ENCODE data around the gene CCNA2. TPM values are rescaled to one million over a fixed set of nuclear protein-coding genes. Genes with fewer than 3 reads are reported as not detected.

CCNA2 gene
- total RNA-seq, 1 donor from 2014 or later, result 61.0 TPM

DNA sequence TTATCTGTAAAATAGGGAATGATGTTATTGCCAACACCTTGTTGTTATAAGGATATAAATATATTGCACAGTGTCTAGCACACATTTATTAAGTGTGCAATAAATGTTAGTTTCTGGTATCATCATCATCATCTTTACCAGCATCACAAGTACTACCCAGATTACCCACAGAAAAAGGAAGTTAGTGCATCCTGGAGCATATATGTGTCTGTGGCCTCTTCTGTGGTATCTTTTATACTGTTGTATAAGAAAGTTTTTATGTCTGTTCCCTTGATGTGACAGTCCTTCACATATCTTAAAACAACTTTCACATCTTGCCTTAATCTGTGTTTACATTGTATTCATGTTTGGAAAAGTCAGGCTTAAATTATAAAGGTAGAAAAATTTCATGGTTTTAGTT is 12.6 kb downstream of the CCNA2 start:
- intact Hi-C loops (cut with micrococcal nuclease), result loop anchor here (1.0 kb wide), 1 partner anchor 9 kb away; no protein-coding TSS in a partner anchor

GRCh38 chr4:121806411-121806810 is 17.3 kb downstream of the CCNA2 start:
- intact Hi-C loops (cut with micrococcal nuclease), result loop anchor here (10.0 kb wide), 1 partner anchor 738 kb away; no protein-coding TSS in a partner anchor

DNA sequence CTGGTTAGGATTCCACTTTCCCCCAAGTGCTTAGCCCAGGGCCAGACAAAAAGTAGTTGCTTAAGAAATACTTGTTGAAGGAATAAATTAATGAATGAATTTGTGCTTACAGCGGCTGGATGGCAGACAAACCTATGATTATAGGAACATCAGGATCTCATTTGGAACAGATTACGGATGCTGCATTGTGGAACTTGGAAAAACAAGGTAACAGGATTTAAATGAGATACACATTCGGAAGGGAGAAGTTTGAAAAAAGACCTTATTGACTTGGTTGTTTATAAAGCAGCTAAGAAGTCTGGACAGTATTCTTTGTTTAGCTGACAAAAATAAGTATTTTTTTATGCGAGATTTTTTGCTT is 22.0 kb downstream of the CCNA2 start:
- intact Hi-C loops (cut with micrococcal nuclease), result loop anchor here (1.0 to 10.0 kb wide), 10 partner anchors 10 to 1596 kb away; partner anchors contain the start of genes ANXA5, BBS7, BLTP1 and NUDT6

DNA sequence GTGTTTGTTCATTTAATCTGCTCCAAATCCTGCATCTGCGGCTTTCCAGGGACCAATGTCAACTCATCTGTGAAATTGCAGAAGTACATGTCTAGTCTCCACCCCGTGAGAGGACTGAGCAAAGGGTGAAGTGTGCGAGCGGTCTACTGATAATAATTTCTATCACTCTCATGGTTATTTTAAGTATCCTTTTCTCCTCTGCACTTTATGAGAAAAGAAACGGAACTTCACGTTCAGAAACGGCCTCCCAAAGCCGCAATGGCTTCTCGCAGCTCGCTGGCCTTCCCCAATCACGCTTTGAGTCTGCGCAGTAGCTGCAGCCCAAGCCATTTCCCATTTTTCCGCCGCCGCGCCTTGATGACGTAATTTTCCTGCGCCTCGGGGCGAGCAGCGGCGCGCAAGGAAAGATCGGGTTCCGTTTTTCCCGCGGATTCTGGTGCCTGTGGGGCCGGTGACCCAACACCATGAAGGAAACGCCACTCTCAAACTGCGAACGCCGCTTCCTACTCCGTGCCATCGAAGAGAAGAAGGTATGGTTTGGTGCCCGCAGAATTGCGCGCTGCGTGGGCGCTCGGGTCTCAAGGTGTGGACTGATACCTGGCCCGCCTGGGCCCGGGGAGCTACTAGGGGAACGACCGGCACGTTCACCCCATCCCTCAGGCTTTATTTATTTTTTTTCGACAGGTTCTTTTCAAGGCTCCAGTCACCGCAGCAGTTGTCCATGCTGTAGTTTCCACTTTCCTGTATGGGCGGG is 22.5 kb downstream of the CCNA2 start, which contains the start of gene EXOSC9:
EXOSC9 (plus strand) TSS at position 363 of the 754 bp plus-strand sequence; CDS start at position 465, 102 bp downstream.
- intact Hi-C loops (cut with micrococcal nuclease), result loop anchor here (1.0 to 10.0 kb wide), 10 partner anchors 21 to 1596 kb away; partner anchors contain the start of genes ANXA5, BBS12, BBS7 and BLTP1

DNA sequence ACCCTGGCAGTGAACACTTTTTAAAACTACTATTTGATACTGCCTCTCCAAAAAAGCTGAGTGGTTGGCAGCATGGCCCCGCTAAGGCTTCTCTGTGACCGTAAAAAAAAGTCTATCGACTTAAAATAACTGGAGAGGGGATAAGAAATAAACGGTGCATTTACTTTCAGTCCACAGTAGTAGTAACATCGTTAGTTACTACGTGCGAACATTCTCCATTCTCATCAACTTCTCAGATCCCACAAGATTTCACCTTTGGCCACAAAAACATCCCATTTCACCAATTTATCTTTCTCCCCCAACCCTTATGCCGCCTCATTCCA is 23.1 kb downstream of the CCNA2 start:
- intact Hi-C loops (cut with micrococcal nuclease), result loop anchor here (1.0 to 10.0 kb wide), 5 partner anchors 618 to 1597 kb away; partner anchors contain the start of genes BBS12, NUDT6 and SPRY1

DNA sequence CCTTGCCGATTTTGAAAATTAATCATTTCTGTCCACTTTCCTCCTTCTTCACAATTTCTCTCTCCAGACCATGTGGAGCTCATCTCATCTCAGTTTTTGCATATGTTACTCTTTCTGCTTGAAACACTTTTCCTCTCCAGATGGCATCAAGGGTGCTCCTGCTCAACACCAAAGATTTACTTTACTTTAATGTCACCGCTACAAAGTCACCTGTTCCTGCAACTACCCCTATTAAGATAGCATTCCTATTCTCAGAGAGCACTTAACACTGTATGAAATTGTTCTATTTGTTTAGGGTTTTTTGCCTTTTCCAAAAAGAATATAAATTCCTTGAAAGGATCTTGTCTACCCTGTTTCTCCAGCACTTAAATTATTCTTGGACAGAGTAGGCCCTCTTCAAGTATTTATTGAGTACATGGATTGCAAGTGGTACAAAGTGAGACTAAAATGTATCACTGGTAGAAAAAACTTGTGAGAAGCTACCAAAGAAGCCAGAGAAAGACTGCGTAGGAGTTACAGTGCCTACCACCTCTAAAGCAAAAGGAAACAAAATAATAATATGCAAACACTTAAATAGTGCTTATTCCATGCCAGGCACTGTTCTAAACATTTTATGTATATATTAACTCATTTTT is 23.7 kb downstream of the CCNA2 start:
- intact Hi-C loops (cut with micrococcal nuclease), result loop anchor here (1.0 to 10.0 kb wide), 5 partner anchors 618 to 1597 kb away; partner anchors contain the start of genes BBS12, NUDT6 and SPRY1

DNA sequence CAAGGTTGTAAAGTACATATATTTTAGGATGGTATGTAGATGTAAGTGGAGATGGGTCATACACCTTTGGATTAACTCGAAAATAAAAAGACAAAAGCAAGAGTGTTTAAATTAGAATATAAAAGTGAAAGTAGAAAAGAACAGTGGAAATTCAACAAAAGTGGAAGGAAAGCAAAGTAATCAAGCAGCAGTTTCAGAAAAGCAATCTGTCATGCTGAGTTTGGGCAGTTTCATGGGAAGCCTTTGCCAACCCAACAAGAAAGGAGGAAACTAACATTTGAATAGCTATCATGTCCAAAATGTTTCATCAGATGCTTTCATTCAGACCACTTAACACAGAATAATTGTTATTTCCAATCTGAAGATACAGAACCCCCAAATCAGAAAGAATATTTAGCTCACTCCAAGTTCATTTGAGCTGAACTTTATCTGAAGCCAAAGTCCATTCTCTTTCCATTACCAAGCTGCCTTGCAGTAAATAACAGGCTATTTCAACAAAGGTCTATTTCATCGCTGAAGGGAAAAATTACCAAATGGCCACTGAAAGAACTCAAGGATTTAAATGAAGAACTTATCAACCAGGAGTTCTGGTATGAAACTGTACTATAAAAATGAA is 24.4 kb downstream of the CCNA2 start:
- intact Hi-C loops (cut with micrococcal nuclease), result no loop called here

DNA sequence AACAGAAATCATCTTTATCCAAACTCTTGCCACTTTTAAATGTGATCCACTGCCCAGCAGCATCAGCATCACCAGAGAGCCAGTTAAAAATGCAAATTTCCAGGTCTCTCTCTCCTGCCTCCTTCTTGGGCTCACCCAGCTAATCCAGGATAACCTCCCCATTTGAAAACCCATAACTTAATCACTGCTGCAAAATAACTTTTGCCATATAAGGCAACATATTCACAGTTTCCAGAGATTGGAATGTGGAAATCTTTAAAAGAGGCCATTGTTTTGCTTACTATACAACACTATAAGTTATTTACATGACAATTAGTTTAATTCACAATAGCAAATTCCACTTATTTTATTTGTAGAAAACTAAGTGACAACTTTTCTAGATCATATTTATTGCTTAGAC is 27.4 kb downstream of the CCNA2 start:
- intact Hi-C loops (cut with micrococcal nuclease), result no loop called here

DNA sequence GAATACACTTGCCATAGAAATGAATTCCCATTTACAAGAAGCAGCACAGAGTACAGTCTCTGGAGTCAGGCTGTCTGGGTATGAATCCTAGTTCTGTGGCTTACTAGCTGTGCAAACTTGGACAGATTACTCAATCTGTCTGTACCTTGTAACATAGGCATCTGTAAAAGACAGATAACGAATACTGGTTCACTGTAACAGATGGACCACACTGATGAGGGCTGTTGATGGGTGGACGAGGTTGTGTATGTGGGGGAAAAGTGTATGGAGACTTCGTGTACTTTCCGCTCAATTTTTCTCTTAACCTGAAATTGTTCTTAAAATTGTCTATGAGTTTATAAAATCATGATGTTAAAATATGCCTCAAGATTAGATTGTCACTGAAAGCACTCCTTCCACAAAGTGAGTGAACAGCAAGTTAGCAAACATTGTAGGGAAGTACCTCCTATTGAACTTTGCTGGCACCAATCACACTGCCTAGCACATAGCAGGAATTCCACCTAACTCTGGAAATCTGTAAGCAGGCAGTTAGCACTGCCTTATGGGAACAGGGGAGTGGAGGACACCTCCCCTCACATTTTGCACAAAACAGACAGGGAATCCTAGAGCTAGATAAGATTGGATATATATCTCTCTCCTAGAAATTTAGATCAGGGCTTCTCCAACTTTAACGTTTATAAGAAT is 29.0 kb downstream of the CCNA2 start:
- intact Hi-C loops (cut with micrococcal nuclease), result no loop called here

- intact Hi-C loops (cut with micrococcal nuclease), result no loop called here
These were observed 30.7 kb downstream of the CCNA2 start for GRCh38 chr4:121792966-121793365.

DNA sequence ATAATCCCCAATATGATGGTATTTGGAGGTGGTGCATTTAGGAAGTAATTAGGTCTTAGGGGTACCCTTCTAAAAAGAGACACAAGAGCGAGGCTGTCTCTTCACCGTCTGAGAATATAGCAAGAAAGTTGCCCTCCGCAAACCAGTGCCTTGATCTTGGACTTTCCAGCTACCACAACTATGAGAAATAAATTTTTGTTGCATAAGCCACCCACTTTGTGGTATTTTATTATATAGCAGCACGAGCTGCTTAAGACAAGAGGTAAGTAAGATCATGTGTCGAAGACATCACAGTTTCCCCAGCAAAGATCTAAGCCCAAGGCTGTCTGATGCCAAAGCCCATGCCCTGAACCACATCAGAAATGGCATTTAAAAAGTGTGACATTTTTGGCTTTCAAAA is 32.2 kb downstream of the CCNA2 start:
- intact Hi-C loops (cut with micrococcal nuclease), result no loop called here

DNA sequence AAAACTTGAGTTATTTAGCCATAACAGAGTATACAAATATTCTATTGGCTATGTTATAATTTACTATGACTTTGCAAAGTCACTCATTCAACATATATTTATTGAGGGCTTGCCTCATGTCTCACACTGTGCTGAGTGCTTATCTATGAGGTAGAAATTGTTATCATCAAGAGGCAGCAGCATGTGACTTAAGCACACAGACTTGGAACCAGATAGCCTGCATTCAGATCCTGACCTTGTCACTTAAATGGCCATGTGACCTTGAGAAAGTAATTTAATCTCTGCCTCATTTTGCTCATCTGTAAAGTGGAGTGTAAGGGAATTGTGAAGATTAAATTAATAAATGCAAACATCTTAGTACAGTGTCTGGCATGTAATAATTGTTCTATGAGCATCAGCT is 32.7 kb downstream of the CCNA2 start:
- intact Hi-C loops (cut with micrococcal nuclease), result no loop called here

- intact Hi-C loops (cut with micrococcal nuclease), result no loop called here
These were observed 33.5 kb downstream of the CCNA2 start for GRCh38 chr4:121789960-121790829.

- intact Hi-C loops (cut with micrococcal nuclease), result no loop called here
These were observed 34.2 kb downstream of the CCNA2 start for GRCh38 chr4:121789455-121789854.

- intact Hi-C loops (cut with micrococcal nuclease), result no loop called here
These were observed 34.8 kb downstream of the CCNA2 start for GRCh38 chr4:121788896-121789295.

DNA sequence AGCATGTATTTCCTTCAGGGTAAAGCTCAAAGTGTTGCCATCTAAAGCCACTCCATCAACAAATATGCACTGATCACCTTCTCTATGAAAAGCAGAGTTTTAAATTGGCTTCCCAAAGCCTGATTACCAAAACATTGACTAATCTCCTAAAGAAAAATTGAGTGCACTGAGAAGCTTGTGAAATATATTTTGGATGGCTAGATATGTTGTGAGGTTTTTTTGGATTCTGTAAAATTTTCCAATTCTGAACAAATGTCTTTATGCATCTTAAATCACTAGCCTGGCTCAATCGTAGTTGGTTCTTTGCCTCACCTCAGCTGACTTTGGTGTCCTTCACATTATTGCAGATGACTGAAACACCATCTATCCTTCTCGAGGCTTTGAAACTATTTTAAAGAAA is 37.5 kb downstream of the CCNA2 start:
- intact Hi-C loops (cut with micrococcal nuclease), result no loop called here

DNA sequence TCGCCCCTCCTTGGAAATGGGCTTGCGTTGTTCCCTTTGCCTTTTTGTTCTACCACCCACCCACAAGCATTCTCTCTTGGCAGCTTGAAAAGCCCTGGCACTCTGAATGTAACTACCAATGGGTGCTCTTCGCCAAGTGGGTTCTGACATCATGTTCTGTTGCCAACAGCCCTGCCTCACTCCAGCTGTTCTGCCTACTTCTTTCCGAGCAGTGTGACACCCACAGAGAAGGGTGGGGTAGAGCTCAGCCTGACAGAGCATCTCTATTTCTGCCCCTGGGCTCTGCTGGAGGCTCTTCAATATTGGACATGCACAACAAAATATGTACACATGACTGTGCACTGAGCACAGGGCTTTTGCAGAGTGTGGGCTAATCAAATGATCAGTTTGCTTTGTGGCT is 38.2 kb downstream of the CCNA2 start:
- intact Hi-C loops (cut with micrococcal nuclease), result no loop called here

DNA sequence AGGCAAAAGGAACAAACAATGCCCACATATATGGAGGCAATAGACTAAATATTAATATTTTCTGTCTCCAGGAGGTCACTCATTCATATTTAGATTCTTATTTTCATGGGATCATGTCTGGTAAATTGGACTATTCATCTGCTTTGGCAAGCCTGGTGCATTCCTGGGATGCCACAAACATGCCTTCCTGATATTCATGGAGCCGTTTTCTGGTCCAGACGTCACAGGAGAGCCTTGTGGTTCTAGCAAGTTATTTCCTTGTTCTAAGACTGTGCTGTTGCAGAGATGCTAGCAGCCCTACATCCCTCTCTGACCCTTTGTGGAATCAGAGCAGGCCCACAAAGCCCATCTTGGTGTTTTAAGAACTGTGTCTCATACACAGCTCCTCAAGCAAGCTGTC is 38.7 kb downstream of the CCNA2 start:
- intact Hi-C loops (cut with micrococcal nuclease), result no loop called here

DNA sequence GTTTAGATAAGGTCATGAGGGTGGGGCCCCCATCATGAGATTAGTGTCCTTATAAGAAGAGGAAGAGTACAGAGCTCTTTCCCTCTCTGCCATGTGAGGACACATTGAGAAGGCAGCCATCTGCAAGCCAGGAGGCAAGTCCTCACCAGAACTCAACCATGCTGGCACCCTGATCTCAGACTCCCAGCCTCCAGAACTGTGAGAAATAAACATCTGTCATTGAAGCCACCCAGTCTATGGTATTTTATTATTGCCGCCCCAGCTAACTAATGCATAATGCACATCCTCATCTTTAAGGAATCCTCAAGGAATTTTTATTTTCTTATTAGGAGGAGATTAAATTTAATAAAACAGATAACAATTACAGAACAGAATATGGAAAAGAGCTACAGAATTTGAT is 39.3 kb downstream of the CCNA2 start:
- intact Hi-C loops (cut with micrococcal nuclease), result no loop called here

- intact Hi-C loops (cut with micrococcal nuclease), result no loop called here
These were observed 40.5 kb downstream of the CCNA2 start for GRCh38 chr4:121783210-121783609.

Data from T-helper 1 cell treated with Interleukin-12 subunit alpha and Interleukin-12 subunit beta and Interleukin-4 antibody, amounts not matched to agents 30 ng/mL and 1 ng/mL, for 36 hours (primary cell).